GM20431 (cell line): ENCODE data around the gene RGS10.

Source experiments
- in situ Hi-C: fragments of 300-500 bp; cut with MseI, MboI; formaldehyde crosslinking; loops from one replicate; pipeline ENCODE4 v1.15.0; 2020; ENCODE audit warnings: low sequenced_read_pairs; ENCODE audit not compliant: unreplicated experiment

RGS10 gene

GRCh38 chr10:119521443-119522204 is 20.9 kb downstream of the RGS10 start:
- in situ Hi-C loops: no loop called here

DNA sequence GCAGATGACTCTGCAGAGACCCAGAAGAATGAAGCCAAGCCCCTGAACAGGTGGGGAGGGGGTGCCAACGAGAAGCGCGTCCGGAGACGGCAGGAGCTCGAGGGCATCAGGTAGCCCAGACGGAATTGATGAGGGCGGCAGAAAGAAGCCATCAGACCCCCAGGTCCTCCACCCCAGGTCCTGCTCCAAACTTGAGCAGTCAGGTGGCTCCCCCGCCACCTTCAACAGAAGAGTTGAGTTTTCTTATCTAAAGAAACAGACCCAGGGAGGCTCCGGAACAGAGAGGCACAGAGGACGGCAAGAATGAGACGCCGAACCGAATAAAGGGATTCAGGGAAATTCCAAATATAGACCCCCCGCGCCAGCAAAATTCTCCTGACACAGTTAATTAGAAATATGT is 22.2 kb downstream of the RGS10 start:
- in situ Hi-C loops: no loop called here

GRCh38 chr10:119518936-119519335 is 23.6 kb downstream of the RGS10 start:
- in situ Hi-C loops: no loop called here

DNA sequence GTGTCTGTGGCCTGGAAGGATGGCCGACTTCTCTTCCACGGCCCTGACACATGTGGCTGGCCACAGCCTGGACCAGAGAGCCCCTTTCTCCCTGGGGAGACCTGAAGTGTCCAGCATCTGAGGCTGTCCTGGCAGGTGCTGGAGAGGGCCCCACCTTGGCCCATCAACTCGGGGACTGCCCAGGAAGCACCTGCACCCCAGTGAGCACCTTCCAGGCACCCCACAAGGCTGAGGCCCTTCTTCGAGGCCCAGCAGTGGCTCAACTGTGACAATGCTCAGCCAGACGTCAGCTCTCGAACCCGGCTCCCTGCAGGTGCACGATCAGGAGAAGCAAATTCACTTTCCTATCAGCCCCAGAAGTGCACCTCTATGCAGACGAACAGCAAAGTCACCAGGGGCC is 24.3 kb downstream of the RGS10 start:
- in situ Hi-C loops: no loop called here

DNA sequence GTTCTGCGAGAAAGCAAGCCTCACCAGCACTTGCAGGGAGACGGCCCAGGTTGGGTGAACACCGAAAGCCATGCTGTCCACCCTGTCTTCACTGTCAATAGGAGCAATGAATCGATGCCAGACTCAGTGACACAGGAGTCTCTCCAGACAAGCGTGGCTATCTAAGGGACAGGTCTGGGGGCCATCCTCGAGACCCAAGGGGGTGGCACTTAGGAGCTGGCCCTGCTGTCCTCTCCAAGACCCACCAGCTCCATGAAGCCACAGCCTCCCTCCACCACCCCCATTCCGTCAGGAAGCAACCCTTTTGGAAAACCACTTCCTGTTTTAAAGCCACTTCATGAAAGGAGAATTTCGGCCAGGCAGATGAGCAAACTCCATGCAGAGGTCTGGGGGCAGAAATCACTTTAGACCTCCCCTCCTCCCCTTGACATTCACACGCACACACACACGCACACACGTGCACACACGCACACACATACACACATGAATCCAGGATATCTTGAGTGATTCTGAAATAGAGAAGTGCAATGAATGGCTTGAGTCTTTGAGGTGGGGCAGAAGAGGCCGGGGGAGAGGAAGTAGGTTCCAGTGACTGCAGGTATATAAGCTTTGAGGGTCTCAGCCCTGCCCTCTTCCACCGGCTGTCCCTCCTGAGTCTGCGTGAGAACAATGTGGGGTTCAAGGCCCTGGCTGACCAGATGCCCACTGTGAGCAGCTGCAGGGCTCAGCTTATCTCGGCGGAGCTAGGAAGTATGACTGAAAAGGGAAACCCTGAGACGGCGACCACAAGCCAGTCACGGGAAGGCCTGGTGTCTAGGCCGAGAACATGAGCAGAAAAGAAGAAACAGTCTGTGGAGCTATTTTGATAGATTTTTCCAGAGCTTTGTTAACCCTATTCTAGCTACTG is 25.0 kb downstream of the RGS10 start:
- in situ Hi-C loops: no loop called here

DNA sequence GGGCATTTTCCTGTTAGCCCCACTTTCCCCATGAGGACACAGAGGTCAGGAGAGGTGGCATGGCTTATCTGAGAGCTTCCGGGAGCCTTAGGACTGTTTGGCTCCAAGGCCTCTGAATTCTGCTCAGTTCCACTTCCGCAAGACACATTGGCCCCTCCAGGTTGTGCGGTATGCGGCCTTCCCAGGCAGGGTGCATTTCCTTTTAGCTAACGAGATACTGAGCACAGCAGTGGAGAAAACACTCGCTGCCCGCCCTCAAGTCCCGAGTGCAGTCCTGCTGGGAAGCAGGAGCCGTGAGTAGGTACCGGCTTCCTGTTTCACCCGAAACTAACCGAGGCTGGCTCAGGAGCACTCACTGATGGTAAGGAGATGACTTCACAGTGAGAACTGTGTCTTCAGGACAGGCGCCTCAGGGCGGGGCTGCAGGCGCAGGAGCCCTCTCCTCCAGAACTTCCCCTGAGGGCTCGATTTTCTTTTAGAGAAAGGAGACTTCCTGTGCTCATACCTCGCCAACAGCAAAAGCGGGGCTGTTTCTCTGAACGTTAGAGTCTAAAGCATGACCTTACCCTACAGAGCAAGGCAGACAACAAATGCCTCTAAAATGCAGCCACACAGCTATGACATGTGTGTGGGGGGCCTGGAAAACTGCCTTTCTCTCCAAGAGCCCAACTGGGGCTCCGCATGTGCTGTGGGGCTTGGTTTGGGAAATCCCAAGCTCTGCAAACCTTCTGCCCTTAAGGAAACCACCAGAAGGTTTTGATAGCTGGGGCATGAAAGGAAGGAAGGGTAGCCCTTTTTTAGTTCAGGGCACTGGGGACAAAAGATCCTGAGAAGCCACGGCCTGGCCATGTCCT is 25.9 kb downstream of the RGS10 start:
- in situ Hi-C loops: no loop called here

GRCh38 chr10:119515511-119516045 is 26.9 kb downstream of the RGS10 start:
- in situ Hi-C loops: no loop called here

DNA sequence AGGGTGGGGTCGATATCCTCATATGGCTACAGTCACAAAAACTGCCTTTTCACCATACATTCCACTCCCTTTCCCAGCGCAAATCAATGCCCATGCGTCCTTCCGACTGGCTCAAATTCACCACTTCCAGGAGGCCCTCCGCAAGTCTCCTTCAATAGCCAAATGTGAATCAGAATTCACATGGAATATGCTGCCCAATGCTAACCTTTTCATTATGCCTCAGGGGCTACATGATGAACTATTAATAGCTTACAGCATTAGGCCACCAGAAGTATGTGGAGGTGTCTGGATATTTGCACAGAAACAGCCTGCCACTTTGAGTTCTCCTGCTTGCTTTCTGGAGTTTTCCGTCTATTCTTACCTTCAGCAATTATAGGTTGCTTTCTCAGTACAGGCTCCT is 27.7 kb downstream of the RGS10 start:
- in situ Hi-C loops: no loop called here

DNA sequence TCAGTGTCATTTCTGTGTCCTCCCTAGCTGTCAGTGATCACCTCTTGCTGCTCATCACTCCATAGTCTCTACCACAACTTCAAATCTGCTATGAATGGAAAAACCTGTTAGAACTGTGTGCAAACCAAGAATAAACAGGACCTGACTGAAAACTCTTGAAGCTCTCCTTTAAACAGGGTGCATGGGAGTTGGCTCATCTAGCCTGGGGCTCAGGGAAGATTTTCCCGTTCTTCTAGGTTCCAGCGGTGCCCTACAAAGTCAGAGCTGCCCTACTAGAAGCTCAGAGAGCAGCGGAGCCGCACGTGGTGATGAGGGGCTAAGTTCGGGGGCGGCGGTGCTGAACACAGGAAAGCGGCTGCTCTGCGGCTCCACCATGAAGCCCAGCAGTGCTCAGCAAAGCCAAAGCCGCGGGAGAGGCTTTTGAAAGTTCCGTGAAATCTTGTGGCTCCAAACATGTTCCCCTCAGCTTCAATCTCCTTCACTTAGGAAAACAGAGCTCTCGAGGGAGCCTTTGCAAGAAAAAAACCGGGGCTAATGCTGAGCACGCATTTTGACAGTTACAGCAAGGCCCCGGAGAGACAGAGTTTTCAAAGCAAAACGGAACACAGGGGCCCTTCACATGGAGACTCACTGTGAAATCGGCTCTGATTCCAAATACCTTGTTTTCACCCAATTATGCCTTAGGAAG is 30.5 kb downstream of the RGS10 start:
- in situ Hi-C loops: no loop called here

DNA sequence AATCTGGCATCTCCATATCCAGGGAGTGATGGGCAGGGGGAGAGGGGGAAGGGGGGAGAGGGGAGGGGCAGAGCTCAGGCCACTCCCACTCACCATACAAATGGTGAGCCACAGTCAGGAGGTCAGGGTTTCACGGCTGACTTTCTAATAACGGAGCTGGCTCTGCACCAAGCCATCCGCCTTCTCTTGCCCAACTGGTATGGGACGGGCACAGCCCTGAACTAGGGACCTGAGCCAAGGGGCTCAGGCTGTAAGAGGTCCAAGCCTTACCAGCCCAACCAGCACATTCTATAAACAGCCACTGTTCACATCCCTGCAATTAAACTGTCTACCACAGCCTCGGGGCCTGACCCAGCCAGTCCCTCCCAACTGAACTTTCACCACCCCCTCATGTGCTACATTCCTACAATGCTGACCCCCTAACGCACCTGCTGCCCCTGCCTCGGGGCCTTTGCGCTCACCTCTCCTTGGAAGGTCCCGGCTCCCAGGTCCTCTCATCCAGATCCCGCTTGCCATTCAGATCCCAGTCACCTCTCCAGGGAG is 32.5 kb downstream of the RGS10 start:
- in situ Hi-C loops: no loop called here

DNA sequence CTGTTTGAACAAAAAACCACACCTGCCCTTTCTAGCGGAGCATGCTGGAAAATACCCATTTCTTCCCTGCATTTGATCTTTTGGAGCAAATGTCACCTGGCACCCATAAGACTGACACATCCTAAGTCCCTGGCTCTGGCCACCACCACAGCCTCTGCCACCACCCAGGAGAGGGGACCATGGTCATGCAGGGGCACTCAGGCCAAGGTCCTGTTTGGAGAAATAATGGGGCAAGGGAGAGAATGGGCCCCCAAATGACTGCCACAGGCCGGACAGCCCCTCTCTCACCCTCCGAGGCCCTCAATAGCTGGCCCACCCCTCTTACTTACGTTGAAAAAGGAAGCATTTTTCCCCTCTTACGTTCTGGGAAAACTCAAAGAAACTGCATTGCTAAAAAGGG is 35.4 kb downstream of the RGS10 start:
- in situ Hi-C loops: no loop called here

DNA sequence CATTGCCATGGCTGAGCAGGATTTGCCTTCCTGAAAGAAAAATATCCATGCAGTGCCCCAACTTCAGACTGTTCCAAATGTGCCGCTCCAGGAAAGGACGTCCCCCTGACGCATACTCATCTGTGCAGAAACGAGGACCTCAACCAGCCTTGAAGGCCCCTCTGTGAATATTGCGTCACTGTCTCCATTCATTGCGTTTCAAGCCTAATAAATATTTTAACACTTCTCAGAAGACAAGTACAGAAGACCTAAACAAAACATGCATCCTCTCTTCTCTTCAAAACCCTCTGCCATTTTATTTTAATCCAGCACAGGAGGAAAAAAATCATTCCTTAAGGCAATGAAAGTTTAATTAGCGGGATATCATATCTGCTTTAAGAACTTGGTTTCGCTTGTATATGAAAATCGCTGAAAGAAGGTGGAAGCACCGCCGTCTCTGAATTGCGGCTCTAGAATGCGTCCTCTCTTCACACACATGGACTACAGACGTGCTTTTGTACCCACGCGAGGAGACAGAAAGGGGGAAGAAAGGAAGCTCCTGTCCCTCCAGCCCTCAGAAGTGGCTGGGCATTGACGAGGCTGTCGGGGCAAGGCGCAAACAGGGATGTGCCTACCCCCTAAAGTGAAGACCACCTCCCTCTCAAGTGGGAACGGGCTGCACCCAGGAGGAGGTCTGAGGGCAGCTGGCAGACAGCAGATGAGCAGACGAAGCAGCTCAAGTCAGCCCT is 36.8 kb downstream of the RGS10 start:
- in situ Hi-C loops: no loop called here

DNA sequence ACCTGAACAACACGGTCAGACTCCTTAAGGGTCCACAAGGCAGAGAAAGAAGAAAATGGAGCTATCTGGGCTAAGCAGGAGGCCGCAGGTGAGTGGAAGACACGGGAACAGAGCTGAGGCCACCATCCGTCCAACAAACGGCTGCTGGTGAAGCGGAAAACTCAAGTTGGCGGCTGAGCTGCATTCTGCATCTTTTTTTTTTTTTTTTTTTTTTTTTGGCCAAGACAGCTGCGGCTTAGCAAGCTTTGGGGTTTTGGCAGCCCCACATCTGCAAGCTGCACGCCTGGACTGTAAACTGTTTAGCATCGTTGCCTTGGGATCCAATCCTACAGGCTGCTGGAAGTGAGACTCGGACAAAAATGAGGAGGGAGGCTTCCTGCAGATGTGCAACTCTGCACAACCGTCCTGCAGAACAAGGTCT is 37.4 kb downstream of the RGS10 start:
- in situ Hi-C loops: no loop called here

- in situ Hi-C loops: no loop called here
These were observed 37.9 kb downstream of the RGS10 start for GRCh38 chr10:119504651-119505050.

- in situ Hi-C loops: no loop called here
These were observed 38.7 kb downstream of the RGS10 start for GRCh38 chr10:119503821-119504220.

GRCh38 chr10:119502618-119503155 is 39.8 kb downstream of the RGS10 start:
- in situ Hi-C loops: no loop called here

DNA sequence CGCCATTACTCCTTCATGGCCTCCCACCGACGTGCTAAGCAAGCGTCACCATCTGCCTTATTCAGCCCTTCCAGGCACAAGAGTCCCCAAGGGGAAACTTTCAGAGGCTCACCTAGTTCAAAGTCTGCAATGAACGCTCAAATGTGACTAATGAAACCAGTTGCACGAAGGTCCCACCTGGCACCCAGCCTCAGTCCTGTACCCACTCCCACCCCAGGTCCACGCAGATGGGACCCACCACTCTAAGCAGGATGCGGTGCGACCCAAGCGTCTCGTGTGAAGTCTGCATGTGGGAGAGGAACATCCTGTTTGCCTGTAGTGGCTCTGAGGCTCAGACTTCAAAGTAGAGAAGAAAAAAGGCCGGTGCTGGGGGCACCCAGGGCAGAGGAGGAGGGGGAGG is 40.3 kb downstream of the RGS10 start:
- in situ Hi-C loops: no loop called here

GRCh38 chr10:119501690-119502089 is 40.8 kb downstream of the RGS10 start:
- in situ Hi-C loops: no loop called here
